ENCODE results near the gene RASSF5. TPM values are rescaled to one million over a fixed set of nuclear protein-coding genes. Genes with fewer than 3 reads are reported as not detected.

Gene RASSF5
- total and polyA plus RNA-seq, 2 donors (not counting 1 experiment from before 2014, with no cell fraction given), result 69.7 to 146 TPM

DNA sequence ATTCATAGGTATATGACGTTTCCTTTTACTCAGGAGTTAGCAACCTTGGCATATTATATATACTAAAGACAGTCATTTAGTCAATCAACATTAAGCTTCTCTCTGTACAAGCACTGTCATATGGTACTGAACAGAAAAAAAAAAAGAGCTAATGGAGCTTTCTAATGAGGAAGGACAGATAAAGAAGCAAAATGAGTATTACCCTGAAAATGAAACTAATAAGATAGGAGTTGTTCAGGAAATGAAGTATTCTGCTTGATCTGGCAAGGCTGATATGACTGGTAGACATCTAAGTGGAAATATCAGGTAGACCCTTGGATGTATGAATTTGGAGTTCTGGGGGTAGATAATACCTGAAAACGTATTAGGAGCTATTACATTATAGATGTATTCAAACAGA is 41.4 kb upstream of the RASSF5 start:
- TF ChIP-seq, protein P1, sequence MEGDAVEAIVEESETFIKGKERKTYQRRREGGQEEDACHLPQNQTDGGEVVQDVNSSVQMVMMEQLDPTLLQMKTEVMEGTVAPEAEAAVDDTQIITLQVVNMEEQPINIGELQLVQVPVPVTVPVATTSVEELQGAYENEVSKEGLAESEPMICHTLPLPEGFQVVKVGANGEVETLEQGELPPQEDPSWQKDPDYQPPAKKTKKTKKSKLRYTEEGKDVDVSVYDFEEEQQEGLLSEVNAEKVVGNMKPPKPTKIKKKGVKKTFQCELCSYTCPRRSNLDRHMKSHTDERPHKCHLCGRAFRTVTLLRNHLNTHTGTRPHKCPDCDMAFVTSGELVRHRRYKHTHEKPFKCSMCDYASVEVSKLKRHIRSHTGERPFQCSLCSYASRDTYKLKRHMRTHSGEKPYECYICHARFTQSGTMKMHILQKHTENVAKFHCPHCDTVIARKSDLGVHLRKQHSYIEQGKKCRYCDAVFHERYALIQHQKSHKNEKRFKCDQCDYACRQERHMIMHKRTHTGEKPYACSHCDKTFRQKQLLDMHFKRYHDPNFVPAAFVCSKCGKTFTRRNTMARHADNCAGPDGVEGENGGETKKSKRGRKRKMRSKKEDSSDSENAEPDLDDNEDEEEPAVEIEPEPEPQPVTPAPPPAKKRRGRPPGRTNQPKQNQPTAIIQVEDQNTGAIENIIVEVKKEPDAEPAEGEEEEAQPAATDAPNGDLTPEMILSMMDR (IDR thresholded peaks at IDR 0.05), result no peak
- TF ChIP-seq EZH2 (IDR thresholded peaks at IDR 0.05; ENCODE audit: borderline replicate concordance, insufficient read depth, low read depth, low read length, poor library complexity, severe bottlenecking), result no peak
- Histone ChIP-seq H3K4me3 (ENCODE audit: control extremely low read depth in 1 of 5, extremely low read depth in 1 of 5, insufficient read depth in 1 of 5, low read depth in 2 of 5, low read length in 4 of 5) (peak overlapping the region in 1 of 5 experiments; percentile 7), H3K36me3 (replicated peaks in 1 of 2; ENCODE audit: control extremely low read depth in 1 of 2, control insufficient read depth in 1 of 2, extremely low read depth in 1 of 2, insufficient read depth in 2 of 2, low read length in 1 of 2) (peaks cover 0 to 2% of the 10 kb centered on the region in 2 experiments), H3K27ac (ENCODE audit: low read length in 2 of 2) (peak overlapping the region in 1 of 2 donors; percentile 31), H3K9me3 (ENCODE audit: control extremely low read depth in 1 of 3, control insufficient read depth in 2 of 3, insufficient read depth in 1 of 3, low read length in 2 of 3) (no peaks in the 10 kb centered on the region), H3K4me1 (ENCODE audit: control insufficient read depth in 2 of 2, insufficient read depth in 2 of 2, low read length in 2 of 2) (peaks cover 45 to 52% of the 10 kb centered on the region in 2 donors), H3K79me2 (ENCODE audit: control insufficient read depth, insufficient read depth, low read length) (peaks cover 4% of the 10 kb centered on the region), H2AFZ (ENCODE audit: insufficient read depth, low read depth, low read length, poor library complexity, severe bottlenecking) (no peak overlapping the region), H3K27me3 (replicated peaks in 1 of 4; ENCODE audit: control extremely low read depth in 1 of 4, control insufficient read depth in 3 of 4, insufficient read depth in 4 of 4, low read length in 3 of 4) (no peaks in the 10 kb centered on the region), H4K20me1 (ENCODE audit: control insufficient read depth, insufficient read depth, low read length, poor library complexity, severe bottlenecking) (no peaks in the 10 kb centered on the region), H3K9ac (ENCODE audit: low read length) (no peak overlapping the region), H3K4me2 (replicated peaks; ENCODE audit: low read depth, low read length, poor library complexity, severe bottlenecking) (peak overlapping the region; percentile 34)
- peaks cover 48% of the 10 kb centered on the region for H3K4me1 Mint-ChIP-seq
- no peaks in the 10 kb centered on the region for H3K27me3 Mint-ChIP-seq
- no CpG with 5 or more reads among the region's 2 CpGs for WGBS (ENCODE audit: insufficient coverage)
- H3K27ac Mint-ChIP-seq, result peak overlapping the region; percentile 60
- DNase-seq (no peak), ATAC-seq (ENCODE audit: low read depth) (no peak)
- H3K4me3 Mint-ChIP-seq, result peak overlapping the region; percentile 58
- CTCF ChIA-PET, result interaction anchor here (0.6 to 2.5 kb wide), 9 partner anchors 9 to 539 kb away, joined by 3 to 18 read pairs (median 3); partner anchors contain the start of gene EIF2D
- intact Hi-C loops (cut with micrococcal nuclease), result no loop called here
- H3K9me3 Mint-ChIP-seq (ENCODE audit: insufficient read depth), result no peaks in the 10 kb centered on the region
- POLR2A ChIA-PET, result interaction anchor here (1.0 kb wide), 1 partner anchor 14 kb away, joined by 4 read pairs; no protein-coding TSS in a partner anchor

DNA sequence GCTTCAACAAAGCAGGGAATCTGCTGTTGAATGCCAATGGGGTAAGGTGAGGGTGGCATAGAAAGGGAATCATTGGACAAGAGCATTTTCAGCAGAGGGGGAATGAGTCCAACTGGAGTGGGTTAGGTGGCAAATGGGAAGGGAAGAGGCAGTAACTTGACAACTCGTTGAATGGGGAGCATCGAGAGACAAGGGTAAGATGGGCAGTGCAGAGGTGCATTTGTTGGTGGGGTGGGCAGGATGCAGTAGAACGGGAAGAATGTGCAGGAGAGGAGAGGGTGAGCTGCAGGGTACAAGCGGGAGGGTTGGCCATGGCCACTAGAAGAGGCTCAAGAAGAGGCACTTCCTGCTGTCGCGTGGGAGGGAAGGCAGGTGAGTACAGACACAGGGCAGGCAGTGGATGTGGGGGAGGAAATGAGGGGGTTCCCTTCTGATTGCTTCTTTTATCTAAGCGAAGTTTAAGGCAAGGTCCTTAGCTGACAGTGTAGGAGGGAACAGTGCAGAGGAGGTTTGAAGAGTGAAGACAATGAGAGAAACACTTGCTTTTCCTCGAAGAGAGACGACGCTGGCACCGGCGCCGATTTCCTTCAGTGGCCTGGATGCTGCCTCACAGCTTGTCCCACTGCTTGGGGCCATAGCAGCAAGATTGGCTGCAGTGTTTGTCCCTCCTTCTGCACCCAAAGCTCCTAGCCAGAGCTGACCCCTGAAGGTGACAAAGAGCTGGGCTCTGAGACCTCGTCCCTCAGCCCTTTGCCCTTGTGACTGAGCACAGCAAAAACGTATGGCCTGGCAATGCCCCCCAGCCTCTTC is 40.3 kb upstream of the RASSF5 start:
- Histone ChIP-seq H3K4me3 (ENCODE audit: control extremely low read depth in 1 of 5, extremely low read depth in 1 of 5, insufficient read depth in 1 of 5, low read depth in 2 of 5, low read length in 4 of 5) (no peak overlapping the region), H3K36me3 (replicated peaks in 1 of 2; ENCODE audit: control extremely low read depth in 1 of 2, control insufficient read depth in 1 of 2, extremely low read depth in 1 of 2, insufficient read depth in 2 of 2, low read length in 1 of 2) (peaks cover 0 to 2% of the 10 kb centered on the region in 2 experiments), H4K20me1 (ENCODE audit: control insufficient read depth, insufficient read depth, low read length, poor library complexity, severe bottlenecking) (no peaks in the 10 kb centered on the region), H3K4me1 (ENCODE audit: control insufficient read depth in 2 of 2, insufficient read depth in 2 of 2, low read length in 2 of 2) (peaks cover 56 to 63% of the 10 kb centered on the region in 2 donors), H3K79me2 (ENCODE audit: control insufficient read depth, insufficient read depth, low read length) (peaks cover 4% of the 10 kb centered on the region), H3K4me2 (replicated peaks; ENCODE audit: low read depth, low read length, poor library complexity, severe bottlenecking) (peak overlapping the region; percentile 44), H3K27me3 (replicated peaks in 1 of 4; ENCODE audit: control extremely low read depth in 1 of 4, control insufficient read depth in 3 of 4, insufficient read depth in 4 of 4, low read length in 3 of 4) (no peaks in the 10 kb centered on the region), H2AFZ (ENCODE audit: insufficient read depth, low read depth, low read length, poor library complexity, severe bottlenecking) (peak overlapping the region; percentile 38), H3K27ac (ENCODE audit: low read length in 2 of 2) (no peak overlapping the region), H3K9ac (ENCODE audit: low read length) (no peak overlapping the region), H3K9me3 (ENCODE audit: control extremely low read depth in 1 of 3, control insufficient read depth in 2 of 3, insufficient read depth in 1 of 3, low read length in 2 of 3) (no peaks in the 10 kb centered on the region)
- peaks cover 59% of the 10 kb centered on the region for H3K4me1 Mint-ChIP-seq
- H3K27ac Mint-ChIP-seq, result peak overlapping the region; percentile 69
- H3K4me3 Mint-ChIP-seq, result peak overlapping the region; percentile 48
- DNase-seq, result no peak
- ChIA-PET CTCF (interaction anchor here (0.7 to 1.6 kb wide), 7 partner anchors 8 to 589 kb away, joined by 3 to 8 read pairs (median 3); no protein-coding TSS in a partner anchor), POLR2A (no interaction called here)
- intact Hi-C loops (cut with micrococcal nuclease), result no loop called here
- TF ChIP-seq, protein P1 (IDR thresholded peaks at IDR 0.05), result no peak
- no peak for TF ChIP-seq EZH2 (IDR thresholded peaks at IDR 0.05; ENCODE audit: borderline replicate concordance, insufficient read depth, low read depth, low read length, poor library complexity, severe bottlenecking)
- ATAC-seq (ENCODE audit: low read depth), result no peak
- no peaks in the 10 kb centered on the region for H3K27me3 Mint-ChIP-seq
- WGBS (ENCODE audit: insufficient coverage), result 90% methylated on average over 15 of the region's 15 CpGs
- H3K9me3 Mint-ChIP-seq (ENCODE audit: insufficient read depth), result no peaks in the 10 kb centered on the region

All from B cell (primary cell).